Upper lobe of left lung (tissue), 4 donors: ENCODE data around the gene HINFP.

ENCODE experiments used
- EP300 ChIP-seq, 4 donors: sonication (generic); formaldehyde crosslinking; IDR thresholded peaks; one replicate each; pipeline ENCODE4 v1.5.1; 2017; ENCODE audit warnings: antibody characterized with exemption in 4 of 4, control low read depth in 2 of 4
- POLR2A ChIP-seq, 4 donors: fragments of 450-650 bp; IDR thresholded peaks; one replicate each; pipeline ENCODE4 v1.5.1; 2016 to 2017; ENCODE audit warnings: antibody characterized with exemption in 4 of 4, mild to moderate bottlenecking in 2 of 4

DNA sequence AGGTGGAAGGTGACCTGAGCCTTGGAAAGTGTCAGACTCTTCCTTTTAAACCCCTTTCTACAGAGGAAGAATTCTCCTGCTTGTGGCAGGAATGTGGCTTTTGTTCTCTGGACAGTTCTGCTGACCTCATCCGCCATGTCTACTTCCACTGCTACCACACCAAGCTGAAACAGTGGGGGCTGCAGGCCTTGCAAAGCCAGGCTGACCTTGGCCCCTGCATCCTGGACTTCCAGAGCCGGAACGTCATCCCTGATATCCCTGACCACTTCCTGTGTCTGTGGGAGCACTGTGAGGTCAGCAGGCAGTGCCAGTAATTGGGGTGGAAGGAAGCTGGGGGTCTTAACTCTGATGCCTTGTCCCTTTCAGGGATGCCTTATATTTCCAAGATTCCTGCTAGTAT is 9.3 kb downstream of the HINFP start:
- TF ChIP-seq EP300 (IDR thresholded peaks at IDR 0.05) (no peak), POLR2A (IDR thresholded peaks at IDR 0.05) (no peak)
